GM21390 (cell line): ENCODE data around the gene RPS28.

ENCODE experiments used
- ATAC-seq: cut with Tn5 transposase; IDR thresholded peaks from one replicate; pipeline ENCODE4 v1.9.1; 2021; ENCODE audit not compliant: unreplicated experiment

Gene RPS28

GRCh38 chr19:8319807-8320520, 1.3 kb upstream of the RPS28 start:
- no peak for ATAC-seq

- no peak for ATAC-seq
Observed at GRCh38 chr19:8320564-8321066, 681 bp upstream of the RPS28 start.

- ATAC-seq, result no peak
Observed at GRCh38 chr19:8321986-8322637, 816 bp downstream of the RPS28 start.

GRCh38 chr19:8322638-8322997, 1.3 kb downstream of the RPS28 start:
- no peak for ATAC-seq

GRCh38 chr19:8323781-8324185, 2.5 kb downstream of the RPS28 start:
- ATAC-seq, result no peak

- ATAC-seq, result no peak
Observed at GRCh38 chr19:8324186-8325050, 3.1 kb downstream of the RPS28 start.

- no peak for ATAC-seq
Observed at GRCh38 chr19:8325454-8325853, 4.2 kb downstream of the RPS28 start.

GRCh38 chr19:8329996-8330395, 8.7 kb downstream of the RPS28 start:
- no peak for ATAC-seq

GRCh38 chr19:8331263-8331845, 10.1 kb downstream of the RPS28 start:
- no peak for ATAC-seq

- no peak for ATAC-seq
Observed at GRCh38 chr19:8332976-8333766, 11.9 kb downstream of the RPS28 start.

GRCh38 chr19:8333767-8334457, 12.6 kb downstream of the RPS28 start:
- ATAC-seq, result no peak

- ATAC-seq, result no peak
Observed at GRCh38 chr19:8334458-8335342, 13.4 kb downstream of the RPS28 start.

- ATAC-seq, result no peak
Observed at GRCh38 chr19:8335343-8336071, 14.2 kb downstream of the RPS28 start.

- ATAC-seq, result no peak
Observed at GRCh38 chr19:8336072-8336569, 14.8 kb downstream of the RPS28 start.

GRCh38 chr19:8336660-8337059, 15.4 kb downstream of the RPS28 start:
- no peak for ATAC-seq

- ATAC-seq, result no peak
Observed at GRCh38 chr19:8337728-8338127, 16.4 kb downstream of the RPS28 start.

GRCh38 chr19:8338835-8339234, 17.5 kb downstream of the RPS28 start:
- ATAC-seq, result no peak
